Thyroid gland (tissue), 4 donors: ENCODE measurements around the gene DCLRE1A. TPM values are rescaled to one million over a fixed set of nuclear protein-coding genes. Genes with fewer than 3 reads are reported as not detected.

Experiments
- DNase-seq, 2 donors: peaks; one replicate each; pipeline ENCODE4 v3.0.0-alpha.2; 2019
- H3K27ac ChIP-seq, 3 donors: fragments of 200-600 bp; sonication (generic); 1 replicate in 2 of 3; 2 replicates in 1 of 3; pipeline ENCODE4 v1.5.1; 2016 to 2019; ENCODE audit warnings: mild to moderate bottlenecking in 1 of 3, moderate library complexity in 1 of 3
- H3K27me3 ChIP-seq: fragments of 200-600 bp; sonication (generic); one replicate; pipeline ENCODE4 v1.5.1; 2019
- H3K36me3 ChIP-seq, 2 donors: fragments of 200-600 bp; sonication (generic); one replicate each; pipeline ENCODE4 v1.5.1; 2016 to 2019
- H3K4me1 ChIP-seq, 2 donors: fragments of 200-600 bp; sonication (generic); one replicate each; pipeline ENCODE4 v1.5.1; 2017 to 2019
- H3K4me3 ChIP-seq, 3 donors: fragments of 200-600 bp; sonication (generic); replicated peaks in 1 of 3; 1 replicate in 2 of 3; 2 replicates in 1 of 3; pipeline ENCODE4 v1.5.1; 2016; ENCODE audit warnings: mild to moderate bottlenecking in 1 of 3
- H3K9me3 ChIP-seq: fragments of 200-600 bp; sonication (generic); one replicate; pipeline ENCODE4 v1.5.1; 2017
- CTCF ChIP-seq, 6 experiments: fragments of 200-600 bp in 3 of 6; fragments of 450-650 bp in 3 of 6; sonication (generic) in 3 of 6; IDR thresholded peaks; one replicate each; pipeline ENCODE4 v1.5.1; 2016 to 2019; ENCODE audit warnings: antibody characterized with exemption in 6 of 6, mild to moderate bottlenecking in 2 of 6, inconsistent platforms in 1 of 6, moderate library complexity in 1 of 6
- POLR2A ChIP-seq, 2 donors: fragments of 450-650 bp; IDR thresholded peaks; one replicate each; pipeline ENCODE4 v1.6.1; 2017; ENCODE audit warnings: antibody characterized with exemption in 2 of 2, mild to moderate bottlenecking in 2 of 2, moderate library complexity in 1 of 2
- WGBS, 2 donors: methylation state at CpG; one replicate each; pipeline ENCODE4 v1.1.5; 2017; 5-methylcytosine and 5-hydroxymethylcytosine counted together
- intact Hi-C: fragments of 100-400 bp; cut with DNase I; formaldehyde crosslinking; loops from one replicate; pipeline ENCODE4 v1.15.1; 2023
- total RNA-seq, 4 donors: library from RNA; depleted of rRNA; stranded (reverse); fragments of >200 nt; gene quantifications; one replicate each; pipeline ENCODE4 v1.2.3, GENCODE V29; 2016

Gene DCLRE1A
- total RNA-seq, 4 donors from 2014 or later, result 5.8 to 9.0 (median 6.8) TPM

- no peaks in the 10 kb centered on the region for H3K27me3 ChIP-seq
- no peaks in the 10 kb centered on the region for H3K36me3 ChIP-seq
- H3K27ac ChIP-seq, result no peak overlapping the region
- no peak for DNase-seq
- 93 to 96% methylated on average over 1 of the region's 1 CpG for WGBS, 2 donors
- no peaks in the 10 kb centered on the region for H3K9me3 ChIP-seq
- H3K4me3 ChIP-seq, result no peak overlapping the region
- TF ChIP-seq CTCF (IDR thresholded peaks at IDR 0.05) (no peak), POLR2A (IDR thresholded peaks at IDR 0.05) (no peak)
- H3K4me1 ChIP-seq, result no peaks in the 10 kb centered on the region
- intact Hi-C loops, result no loop called here
These were observed 40.7 kb upstream of the DCLRE1A start for GRCh38 chr10:113894581-113894980.

- Histone ChIP-seq H3K27me3 (no peaks in the 10 kb centered on the region), H3K4me1 (no peaks in the 10 kb centered on the region), H3K36me3 (no peaks in the 10 kb centered on the region), H3K9me3 (no peaks in the 10 kb centered on the region), H3K4me3 (no peak overlapping the region), H3K27ac (no peak overlapping the region)
- intact Hi-C loops, result no loop called here
- 68 to 76% methylated on average over 2 of the region's 2 CpGs for WGBS, 2 donors
- no peak for TF ChIP-seq CTCF (IDR thresholded peaks at IDR 0.05)
- no peak for TF ChIP-seq POLR2A (IDR thresholded peaks at IDR 0.05)
- no peak for DNase-seq
These were observed 39.7 kb upstream of the DCLRE1A start for GRCh38 chr10:113893570-113893969.

GRCh38 chr10:113891476-113891875 lies 37.6 kb upstream of the DCLRE1A start:
- intact Hi-C loops, result no loop called here
- TF ChIP-seq CTCF (IDR thresholded peaks at IDR 0.05) (no peak), POLR2A (IDR thresholded peaks at IDR 0.05) (no peak)
- no peak overlapping the region for H3K4me3 ChIP-seq
- H3K27ac ChIP-seq, result no peak overlapping the region
- WGBS, 2 donors, result 65 to 81% methylated on average over 3 of the region's 3 CpGs
- H3K9me3 ChIP-seq, result no peaks in the 10 kb centered on the region
- no peaks in the 10 kb centered on the region for H3K27me3 ChIP-seq
- H3K36me3 ChIP-seq, result no peaks in the 10 kb centered on the region
- no peaks in the 10 kb centered on the region for H3K4me1 ChIP-seq
- no peak for DNase-seq

GRCh38 chr10:113890769-113891168 lies 36.9 kb upstream of the DCLRE1A start:
- Histone ChIP-seq H3K27ac (no peak overlapping the region), H3K36me3 (no peaks in the 10 kb centered on the region), H3K4me3 (no peak overlapping the region), H3K27me3 (no peaks in the 10 kb centered on the region), H3K4me1 (no peaks in the 10 kb centered on the region), H3K9me3 (no peaks in the 10 kb centered on the region)
- no peak for DNase-seq
- WGBS, 2 donors, result 90 to 95% methylated on average over 4 of the region's 4 CpGs
- TF ChIP-seq CTCF (IDR thresholded peaks at IDR 0.05), result no peak
- TF ChIP-seq POLR2A (IDR thresholded peaks at IDR 0.05), result no peak
- intact Hi-C loops, result no loop called here

- intact Hi-C loops, result no loop called here
- TF ChIP-seq POLR2A (IDR thresholded peaks at IDR 0.05) (no peak), CTCF (IDR thresholded peaks at IDR 0.05) (no peak)
- whole genome bisulfite sequencing, 2 donors, result 84 to 92% methylated on average over 2 of the region's 2 CpGs
- Histone ChIP-seq H3K9me3 (no peaks in the 10 kb centered on the region), H3K36me3 (no peaks in the 10 kb centered on the region), H3K27ac (no peak overlapping the region), H3K4me1 (no peaks in the 10 kb centered on the region), H3K4me3 (no peak overlapping the region), H3K27me3 (no peaks in the 10 kb centered on the region)
- no peak for DNase-seq
These were observed 36.0 kb upstream of the DCLRE1A start for GRCh38 chr10:113889911-113890310.
